Suppressor macrophage treated with lipopolysaccharide for 1 hour (primary cell): ENCODE results near the gene CFAP53.
A peak's percentile ranks its signal among the peaks of the same experiment; 100 is the strongest.

ENCODE experiments used
- DNase-seq, 3 donors: peaks; one replicate each; pipeline ENCODE4 v3.0.0-alpha.2; 2020 to 2022

CFAP53 gene

GRCh38 chr18:50287441-50288347 lies 21.4 kb upstream of the CFAP53 start, which contains the start of gene CXXC1:
Gene CXXC1 (minus strand): TSS chr18:50287692. CDS start chr18:50287589, 103 bp downstream.
- peak; percentile 98 to 99 (median 99) for DNase-seq

GRCh38 chr18:50287028-50287440 lies 20.7 kb upstream of the CFAP53 start:
- DNase-seq: no peak

GRCh38 chr18:50286391-50287027 lies 20.2 kb upstream of the CFAP53 start:
- peak in 2 of 3 donors; percentile 11 to 31 for DNase-seq

GRCh38 chr18:50285631-50286321 lies 19.5 kb upstream of the CFAP53 start:
- no peak for DNase-seq

- DNase-seq: no peak
Measured at GRCh38 chr18:50285071-50285470, 18.8 kb upstream of the CFAP53 start.

GRCh38 chr18:50284255-50284885 lies 18.1 kb upstream of the CFAP53 start:
- DNase-seq: peak; percentile 71 to 81 (median 78)

GRCh38 chr18:50283469-50284209 lies 17.3 kb upstream of the CFAP53 start:
- peak in 1 of 3 donors; percentile 8 for DNase-seq

- DNase-seq: no peak
Measured at GRCh38 chr18:50282521-50283335, 16.4 kb upstream of the CFAP53 start.

- no peak for DNase-seq
Measured at GRCh38 chr18:50281972-50282520, 15.8 kb upstream of the CFAP53 start.

- peak; percentile 97 to 99 (median 98) for DNase-seq
Measured at GRCh38 chr18:50281295-50281971, 15.1 kb upstream of the CFAP53 start, which contains the start of gene MBD1. Gene MBD1 (minus strand): TSS chr18:50281523. CDS start chr18:50279992, 1,531 bp downstream.

- DNase-seq: no peak
Measured at GRCh38 chr18:50280707-50281294, 14.5 kb upstream of the CFAP53 start.

- no peak for DNase-seq
Measured at GRCh38 chr18:50279752-50280151, 13.5 kb upstream of the CFAP53 start.

GRCh38 chr18:50277942-50278341 lies 11.6 kb upstream of the CFAP53 start:
- DNase-seq: no peak

GRCh38 chr18:50276452-50276851 lies 10.2 kb upstream of the CFAP53 start:
- no peak for DNase-seq

- DNase-seq: no peak
Measured at GRCh38 chr18:50275503-50276036, 9.3 kb upstream of the CFAP53 start.

GRCh38 chr18:50274941-50275340 lies 8.6 kb upstream of the CFAP53 start:
- DNase-seq: no peak

- no peak for DNase-seq
Measured at GRCh38 chr18:50274044-50274442, 7.7 kb upstream of the CFAP53 start.

GRCh38 chr18:50273203-50274043 lies 7.1 kb upstream of the CFAP53 start:
- DNase-seq: no peak
